Ishikawa (cell line): ENCODE measurements around the gene HTT.

Experiments
- CEBPB ChIP-seq: IDR thresholded peaks from 2 replicates; pipeline ENCODE4 v1.6.1; 2012
- EGR1 ChIP-seq: IDR thresholded peaks from 2 replicates; pipeline ENCODE4 v1.6.1; 2012
- EP300 ChIP-seq: IDR thresholded peaks from 2 replicates; pipeline ENCODE4 v1.6.1; 2012; ENCODE audit warnings: borderline replicate concordance
- FOXM1 ChIP-seq: IDR thresholded peaks from 2 replicates; pipeline ENCODE4 v1.6.1; 2012; ENCODE audit warnings: low read depth, borderline replicate concordance
- MAX ChIP-seq: IDR thresholded peaks from 2 replicates; pipeline ENCODE4 v1.6.1; 2012
- NFIC ChIP-seq: IDR thresholded peaks from 2 replicates; pipeline ENCODE4 v1.6.1; 2012
- RAD21 ChIP-seq: IDR thresholded peaks from 2 replicates; pipeline ENCODE4 v1.6.1; 2012; ENCODE audit warnings: low read depth
- REST ChIP-seq: IDR thresholded peaks from 2 replicates; pipeline ENCODE4 v1.6.1; 2012; ENCODE audit warnings: low read depth, mild to moderate bottlenecking
- TAF1 ChIP-seq: IDR thresholded peaks from 2 replicates; pipeline ENCODE4 v1.6.1; 2012; ENCODE audit warnings: low read depth, mild to moderate bottlenecking
- TCF12 ChIP-seq: IDR thresholded peaks from 2 replicates; pipeline ENCODE4 v1.6.1; 2012; ENCODE audit warnings: low read depth
- USF1 ChIP-seq: IDR thresholded peaks from 2 replicates; pipeline ENCODE4 v1.6.1; 2012

- no peak for TF ChIP-seq EP300
- TF ChIP-seq MAX = no peak
- TF ChIP-seq NFIC = no peak
- no peak for TF ChIP-seq CEBPB
- TF ChIP-seq TAF1 = no peak
- no peak for TF ChIP-seq USF1
- no peak for TF ChIP-seq RAD21
- no peak for TF ChIP-seq TCF12
- TF ChIP-seq REST = no peak
- TF ChIP-seq EGR1 = no peak
- TF ChIP-seq FOXM1 = no peak
These were observed 212.9 kb downstream of the HTT start for GRCh38 chr4:3287271-3287971.
